Stimulated activated CD8-positive, alpha-beta memory T cell treated with anti-CD3 and anti-CD28 coated beads, Interleukin-15, amount 100 ng/mL, for 1 hour (primary cell): ENCODE measurements around the gene TOX3.

ENCODE experiments used
- DNase-seq: peaks from one replicate; pipeline ENCODE4 v3.0.0-alpha.2; 2020; ENCODE audit warnings: low read depth

Gene TOX3

GRCh38 chr16:52492789-52493357 lies 54.1 kb downstream of the TOX3 start:
- DNase-seq: no peak

- no peak for DNase-seq
These were observed 55.7 kb downstream of the TOX3 start for GRCh38 chr16:52491216-52491615.

- DNase-seq: no peak
These were observed 57.0 kb downstream of the TOX3 start for GRCh38 chr16:52489894-52490293.

- DNase-seq: no peak
These were observed 58.1 kb downstream of the TOX3 start for GRCh38 chr16:52488837-52489289.

DNA sequence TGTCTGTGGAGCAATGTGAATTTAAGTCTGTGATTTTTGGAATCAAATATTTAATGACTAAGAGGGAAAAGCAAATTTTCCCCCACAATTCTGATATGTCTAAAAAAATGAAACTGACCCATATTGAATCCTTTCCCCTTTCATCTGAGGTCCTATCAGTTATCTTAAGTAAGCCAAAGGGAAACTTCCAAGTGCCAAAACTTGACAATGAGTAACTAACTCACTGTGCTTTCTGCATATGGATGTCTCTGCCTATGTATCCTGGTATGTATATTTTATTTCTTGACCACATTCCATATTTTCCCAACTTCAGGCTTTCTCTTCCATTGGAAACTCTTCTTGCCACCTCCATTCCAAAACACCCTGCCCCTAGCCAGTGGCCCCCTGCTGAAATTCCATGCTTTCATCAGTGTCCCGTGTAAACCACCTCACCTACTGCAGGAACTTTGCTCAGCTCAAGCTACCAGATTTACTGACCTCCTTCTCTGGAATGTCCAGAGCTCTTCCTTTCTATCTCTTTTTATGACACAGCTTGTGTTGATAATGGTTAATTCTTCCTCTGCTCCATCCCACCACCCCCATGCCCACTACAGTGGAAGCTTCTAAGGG lies 59.0 kb downstream of the TOX3 start:
- no peak for DNase-seq

DNA sequence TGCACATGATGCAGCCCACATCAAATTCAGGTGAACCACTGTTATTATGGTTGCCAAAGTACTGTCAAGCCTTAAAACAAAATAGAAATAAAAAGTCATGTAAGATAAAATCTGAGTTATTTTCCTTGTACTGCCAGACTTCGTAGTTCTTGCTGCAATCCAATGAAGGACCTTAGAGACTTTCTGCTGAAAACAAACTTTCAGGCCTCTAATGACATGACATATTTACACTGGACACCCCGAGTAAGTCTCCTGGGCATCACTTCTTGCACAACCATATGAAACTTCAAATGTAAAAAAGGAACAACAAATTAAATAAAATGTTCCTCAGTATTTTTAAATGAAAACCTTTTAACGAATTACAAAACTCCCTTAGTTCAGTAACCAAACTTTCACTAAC lies 66.7 kb downstream of the TOX3 start:
- DNase-seq: no peak

DNA sequence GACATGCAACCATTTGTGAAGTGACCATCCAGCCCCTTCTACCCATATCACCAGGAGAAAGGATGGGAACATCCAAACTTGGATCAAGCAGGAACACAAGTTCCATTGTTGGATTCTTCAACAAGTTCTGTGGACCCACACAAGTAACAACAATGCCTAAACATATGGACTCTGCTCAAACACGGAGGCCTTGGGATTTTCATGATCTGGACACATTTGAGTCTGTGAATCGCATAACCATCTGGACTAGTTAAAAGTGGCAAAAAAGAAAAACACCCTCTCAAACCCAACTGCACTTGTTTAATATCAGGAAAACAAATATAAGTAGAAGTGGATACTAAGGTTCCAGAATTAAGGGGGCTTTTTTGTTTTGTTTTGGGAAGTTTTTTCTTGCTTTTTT lies 70.8 kb downstream of the TOX3 start:
- no peak for DNase-seq

DNA sequence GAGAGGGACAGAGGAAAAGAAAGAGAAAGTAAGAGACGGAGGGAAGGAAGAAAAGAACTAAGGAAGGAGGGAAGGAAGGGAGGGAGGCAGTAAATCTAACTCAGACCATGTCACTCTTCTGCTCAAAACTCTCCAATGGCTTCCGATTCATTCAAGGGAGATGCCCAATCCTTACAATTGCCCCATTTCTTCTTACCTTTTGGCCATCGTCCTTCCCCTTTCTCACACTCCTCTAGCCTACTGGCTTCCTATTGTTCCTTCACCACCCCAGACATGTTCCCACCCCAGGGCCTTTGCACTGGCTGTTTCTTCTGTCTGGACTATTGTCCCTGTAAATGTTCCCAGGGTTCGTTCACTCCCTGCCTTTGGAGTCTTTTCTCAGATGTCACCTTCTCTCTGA lies 72.3 kb downstream of the TOX3 start:
- no peak for DNase-seq

DNA sequence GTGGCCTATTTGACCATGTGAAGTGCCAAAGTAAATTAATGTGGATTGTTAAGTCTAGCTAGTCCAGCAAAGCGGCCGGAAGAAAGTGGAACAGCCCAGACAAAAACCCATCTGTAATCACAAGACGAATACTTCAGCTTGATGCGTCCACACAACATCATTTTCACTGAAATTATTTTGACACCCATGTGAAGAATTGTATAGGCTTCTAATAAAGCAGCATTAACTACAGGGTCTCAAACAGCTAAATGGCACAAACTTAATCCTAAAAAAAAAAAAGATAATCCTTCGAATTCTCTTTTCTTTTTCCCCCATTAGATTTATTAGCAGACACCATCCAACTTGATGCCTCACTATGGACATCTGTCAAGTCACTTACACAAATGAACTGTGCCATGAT lies 73.8 kb downstream of the TOX3 start:
- DNase-seq: no peak

DNA sequence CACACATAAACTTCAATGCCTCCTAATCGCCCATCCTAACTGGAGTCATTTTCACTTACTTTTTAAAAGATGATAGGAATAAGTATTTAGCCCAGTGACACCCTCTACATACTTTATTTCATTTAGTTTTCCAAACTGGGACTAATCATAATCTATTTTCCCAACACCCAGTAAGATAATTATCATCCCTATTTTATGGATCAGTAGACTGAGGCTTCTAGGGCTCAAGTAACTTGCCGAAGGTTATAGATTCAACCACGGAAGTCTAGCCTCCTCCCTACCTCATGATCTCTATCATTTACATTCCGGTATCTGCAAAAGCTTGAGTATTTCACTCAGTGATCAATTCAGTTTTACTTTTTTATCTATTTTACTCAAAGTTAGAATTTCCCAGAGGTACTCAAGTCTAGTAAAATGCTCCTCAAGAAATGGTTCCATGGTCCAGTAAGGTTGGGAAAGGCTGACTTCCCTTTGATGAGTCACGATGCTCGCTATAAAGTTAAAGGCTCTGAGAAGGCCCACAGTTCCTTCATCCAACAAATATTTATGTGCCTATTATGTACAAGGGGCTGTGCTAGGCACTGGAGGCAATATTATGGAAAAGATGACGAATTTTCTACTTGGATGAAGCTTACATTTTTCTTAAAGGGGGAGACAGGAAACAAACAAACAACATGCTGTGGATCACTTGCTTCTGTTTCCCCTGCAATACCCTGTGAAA lies 75.1 kb downstream of the TOX3 start:
- DNase-seq: no peak

- DNase-seq: no peak
These were observed 76.4 kb downstream of the TOX3 start for GRCh38 chr16:52470585-52470984.

GRCh38 chr16:52469775-52470174 lies 77.2 kb downstream of the TOX3 start:
- DNase-seq: no peak

DNA sequence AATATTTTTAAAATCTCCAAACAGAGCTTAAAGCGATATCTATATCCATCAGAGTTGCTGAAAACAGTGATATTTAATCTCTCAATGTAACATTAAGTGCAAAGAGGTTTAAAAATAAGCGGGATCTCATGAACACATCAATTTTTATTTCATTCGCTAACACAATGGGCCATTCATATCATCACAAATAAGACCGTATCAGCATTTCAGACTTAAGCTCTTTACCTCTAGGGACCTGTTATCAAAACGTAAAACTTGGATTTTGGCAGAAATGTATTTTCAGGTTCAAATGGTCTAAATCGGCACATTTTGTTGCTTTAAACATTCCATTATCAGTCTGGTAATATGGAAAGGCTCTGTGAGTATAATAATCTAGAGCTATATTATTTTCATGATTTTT lies 77.9 kb downstream of the TOX3 start:
- no peak for DNase-seq

DNA sequence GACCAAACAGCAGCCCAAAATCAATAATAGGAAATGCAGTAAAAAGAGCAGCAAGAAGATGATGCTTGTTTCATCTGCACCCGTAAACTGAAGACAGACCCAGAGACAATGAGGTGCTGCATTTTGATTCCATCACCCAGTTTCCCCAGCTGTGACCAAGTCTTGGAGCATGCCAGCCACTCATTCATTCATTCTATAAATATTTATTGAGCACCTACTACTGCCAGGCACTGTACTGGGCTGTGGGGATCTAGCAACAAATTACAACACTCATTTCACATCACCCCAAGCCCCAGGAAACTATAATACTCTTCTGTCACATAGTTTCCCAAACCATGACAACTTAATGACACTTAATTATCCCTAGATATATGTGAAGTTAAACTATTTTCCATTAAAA lies 79.2 kb downstream of the TOX3 start:
- no peak for DNase-seq

GRCh38 chr16:52466994-52467393 lies 79.9 kb downstream of the TOX3 start:
- no peak for DNase-seq

GRCh38 chr16:52465711-52466267 lies 81.2 kb downstream of the TOX3 start:
- no peak for DNase-seq

DNA sequence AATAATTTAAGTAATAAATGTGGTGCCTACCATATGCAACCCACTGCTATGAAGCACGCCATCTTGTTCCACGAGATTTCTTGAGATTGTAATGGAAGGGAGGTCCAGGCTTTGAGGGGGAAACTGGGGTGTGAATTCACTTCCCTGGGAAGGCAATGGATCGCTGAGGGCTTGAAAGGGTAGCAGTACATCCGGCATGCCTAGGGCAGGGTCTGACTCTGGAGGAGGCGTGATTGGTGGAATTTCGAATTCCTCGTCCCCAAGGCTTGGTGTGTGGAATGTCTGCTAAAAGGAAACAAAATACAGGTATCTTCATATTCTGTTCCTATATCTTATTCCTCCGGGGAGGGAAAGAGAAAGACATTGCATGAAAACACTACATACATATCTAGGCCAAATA lies 83.0 kb downstream of the TOX3 start:
- DNase-seq: no peak

DNA sequence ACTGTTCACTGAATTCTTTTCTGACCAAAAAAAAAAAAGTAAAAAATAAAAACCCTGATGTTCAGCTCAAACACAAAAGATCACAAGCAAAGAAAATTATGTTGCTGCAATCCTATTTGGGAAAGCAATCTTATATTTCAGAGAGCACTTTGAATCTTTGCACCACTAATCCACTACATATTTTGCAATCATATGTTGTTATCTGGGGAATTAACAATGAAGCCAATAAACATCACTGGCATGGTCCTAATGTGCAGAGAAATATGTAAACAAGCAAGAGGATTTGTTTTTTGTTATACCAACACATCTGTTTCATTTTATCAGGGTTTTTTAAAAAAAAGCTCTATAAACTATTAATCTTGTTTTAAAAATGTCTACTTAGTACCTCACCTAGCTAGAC lies 84.1 kb downstream of the TOX3 start:
- DNase-seq: no peak

DNA sequence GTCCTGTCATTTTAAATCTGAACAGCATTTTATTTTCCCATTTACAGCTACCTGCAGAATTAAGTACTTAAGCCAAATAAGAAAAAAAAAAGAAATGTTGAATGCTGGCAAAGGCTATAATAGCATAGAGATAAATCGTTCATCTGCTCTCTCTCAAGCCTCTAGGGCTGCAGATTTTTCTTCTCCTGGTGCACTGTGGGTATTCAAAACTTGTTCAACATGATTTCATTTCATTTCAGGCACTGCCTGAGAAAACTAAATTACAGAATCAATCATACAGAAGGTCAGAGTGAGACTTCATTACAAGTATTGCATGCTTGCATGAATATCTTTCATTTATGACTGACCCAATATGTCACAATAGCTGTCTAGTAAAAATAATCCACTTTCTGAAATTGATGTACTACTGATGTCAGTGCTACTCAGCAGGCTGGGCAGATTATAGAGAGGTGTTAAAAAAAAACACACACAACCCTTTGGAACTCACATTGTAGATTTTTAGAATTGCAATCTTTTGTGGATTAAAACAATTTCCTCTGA lies 86.2 kb downstream of the TOX3 start:
- DNase-seq: no peak

GRCh38 chr16:52456368-52456767 lies 90.6 kb downstream of the TOX3 start:
- DNase-seq: no peak

- no peak for DNase-seq
These were observed 91.2 kb downstream of the TOX3 start for GRCh38 chr16:52455549-52456277.

- no peak for DNase-seq
These were observed 93.3 kb downstream of the TOX3 start for GRCh38 chr16:52453644-52454043.
